Osteocyte (in vitro differentiated cells): ENCODE measurements around the gene CACNA1D. TPM values are rescaled to one million over a fixed set of nuclear protein-coding genes. Genes with fewer than 3 reads are reported as not detected.

ENCODE experiments used
- DNase-seq: peaks from one replicate; pipeline ENCODE4 v3.0.0; 2021; ENCODE audit warnings: mixed read lengths; ENCODE audit not compliant: unreplicated experiment; ENCODE audit errors: extremely low spot score
- H3K27ac Mint-ChIP-seq: one replicate; pipeline ENCODE4 v1.8.0; 2021; ENCODE audit warnings: mild to moderate bottlenecking, mixed read lengths; ENCODE audit not compliant: unreplicated experiment
- H3K27me3 Mint-ChIP-seq: one replicate; pipeline ENCODE4 v1.8.0; 2021; ENCODE audit warnings: mixed read lengths; ENCODE audit not compliant: unreplicated experiment
- H3K36me3 Mint-ChIP-seq: one replicate; pipeline ENCODE4 v1.8.0; 2021; ENCODE audit warnings: mixed read lengths; ENCODE audit not compliant: unreplicated experiment
- H3K4me1 Mint-ChIP-seq: one replicate; pipeline ENCODE4 v1.8.0; 2021; ENCODE audit warnings: mixed read lengths; ENCODE audit not compliant: unreplicated experiment
- H3K4me3 Mint-ChIP-seq: one replicate; pipeline ENCODE4 v1.8.0; 2021; ENCODE audit warnings: mild to moderate bottlenecking, moderate library complexity, mixed read lengths; ENCODE audit not compliant: unreplicated experiment
- H3K9me3 Mint-ChIP-seq: one replicate; pipeline ENCODE4 v1.8.0; 2021; ENCODE audit warnings: mixed read lengths; ENCODE audit not compliant: unreplicated experiment
- total RNA-seq: library from RNA; stranded (reverse); gene quantifications from 2 replicates; pipeline ENCODE4 v1.2.1, GENCODE V29; 2021
- TF ChIP-seq, protein P1 (sequence below): fragments of 200-600 bp; sonication (generic); IDR thresholded peaks from 2 replicates; pipeline ENCODE4 v1.5.0; 2021; ENCODE audit warnings: antibody characterized with exemption, mild to moderate bottlenecking, moderate library complexity

CACNA1D gene
- total RNA-seq, 1 donor from 2014 or later: 0.48 TPM

GRCh38 chr3:53776494-53777101 lies 282.2 kb downstream of the CACNA1D start:
- Mint-ChIP-seq H3K4me1 (peaks cover 28% of the 10 kb centered on the region), H3K9me3 (no peaks in the 10 kb centered on the region), H3K4me3 (no peak overlapping the region), H3K36me3 (no peaks in the 10 kb centered on the region), H3K27ac (no peak overlapping the region), H3K27me3 (peaks cover 5% of the 10 kb centered on the region)
- DNase-seq: no peak
- TF ChIP-seq, protein P1, sequence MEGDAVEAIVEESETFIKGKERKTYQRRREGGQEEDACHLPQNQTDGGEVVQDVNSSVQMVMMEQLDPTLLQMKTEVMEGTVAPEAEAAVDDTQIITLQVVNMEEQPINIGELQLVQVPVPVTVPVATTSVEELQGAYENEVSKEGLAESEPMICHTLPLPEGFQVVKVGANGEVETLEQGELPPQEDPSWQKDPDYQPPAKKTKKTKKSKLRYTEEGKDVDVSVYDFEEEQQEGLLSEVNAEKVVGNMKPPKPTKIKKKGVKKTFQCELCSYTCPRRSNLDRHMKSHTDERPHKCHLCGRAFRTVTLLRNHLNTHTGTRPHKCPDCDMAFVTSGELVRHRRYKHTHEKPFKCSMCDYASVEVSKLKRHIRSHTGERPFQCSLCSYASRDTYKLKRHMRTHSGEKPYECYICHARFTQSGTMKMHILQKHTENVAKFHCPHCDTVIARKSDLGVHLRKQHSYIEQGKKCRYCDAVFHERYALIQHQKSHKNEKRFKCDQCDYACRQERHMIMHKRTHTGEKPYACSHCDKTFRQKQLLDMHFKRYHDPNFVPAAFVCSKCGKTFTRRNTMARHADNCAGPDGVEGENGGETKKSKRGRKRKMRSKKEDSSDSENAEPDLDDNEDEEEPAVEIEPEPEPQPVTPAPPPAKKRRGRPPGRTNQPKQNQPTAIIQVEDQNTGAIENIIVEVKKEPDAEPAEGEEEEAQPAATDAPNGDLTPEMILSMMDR: no peak

- Mint-ChIP-seq H3K27me3 (peaks cover 5% of the 10 kb centered on the region), H3K4me1 (peaks cover 25% of the 10 kb centered on the region), H3K27ac (no peak overlapping the region), H3K36me3 (no peaks in the 10 kb centered on the region), H3K9me3 (no peaks in the 10 kb centered on the region), H3K4me3 (no peak overlapping the region)
- TF ChIP-seq, protein P1: no peak
- no peak for DNase-seq
These were observed 283.1 kb downstream of the CACNA1D start for GRCh38 chr3:53777468-53777867.

- DNase-seq: no peak
- Mint-ChIP-seq H3K27ac (no peak overlapping the region), H3K9me3 (no peaks in the 10 kb centered on the region), H3K36me3 (no peaks in the 10 kb centered on the region), H3K4me3 (no peak overlapping the region), H3K27me3 (peaks cover 8% of the 10 kb centered on the region), H3K4me1 (peaks cover 18% of the 10 kb centered on the region)
- TF ChIP-seq, protein P1: no peak
These were observed 283.7 kb downstream of the CACNA1D start for GRCh38 chr3:53778153-53778552.

DNA sequence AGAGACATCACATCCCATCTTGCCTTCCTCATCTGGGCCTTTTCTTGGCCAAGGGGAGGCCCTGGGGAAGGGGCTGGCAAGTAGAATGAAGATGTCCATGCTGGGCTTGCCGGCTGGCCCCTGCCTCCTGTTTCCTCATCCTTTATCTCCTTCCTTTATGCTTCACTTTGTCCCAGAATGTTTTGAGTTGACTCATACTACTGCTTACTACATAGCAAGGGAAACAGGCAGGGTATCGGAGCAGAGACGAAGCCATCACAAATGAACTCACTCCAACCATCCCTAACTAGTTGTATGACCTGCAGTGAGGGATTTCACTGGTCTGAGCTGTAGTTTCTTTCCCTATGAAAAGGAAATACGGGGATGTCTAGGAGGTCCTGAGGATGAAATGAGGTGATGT lies 285.8 kb downstream of the CACNA1D start:
- H3K36me3 Mint-ChIP-seq: no peaks in the 10 kb centered on the region
- no peak overlapping the region for H3K27ac Mint-ChIP-seq
- H3K4me3 Mint-ChIP-seq: no peak overlapping the region
- TF ChIP-seq, protein P1: no peak
- H3K9me3 Mint-ChIP-seq: no peaks in the 10 kb centered on the region
- peaks cover 6% of the 10 kb centered on the region for H3K4me1 Mint-ChIP-seq
- H3K27me3 Mint-ChIP-seq: peaks cover 18% of the 10 kb centered on the region
- no peak for DNase-seq

DNA sequence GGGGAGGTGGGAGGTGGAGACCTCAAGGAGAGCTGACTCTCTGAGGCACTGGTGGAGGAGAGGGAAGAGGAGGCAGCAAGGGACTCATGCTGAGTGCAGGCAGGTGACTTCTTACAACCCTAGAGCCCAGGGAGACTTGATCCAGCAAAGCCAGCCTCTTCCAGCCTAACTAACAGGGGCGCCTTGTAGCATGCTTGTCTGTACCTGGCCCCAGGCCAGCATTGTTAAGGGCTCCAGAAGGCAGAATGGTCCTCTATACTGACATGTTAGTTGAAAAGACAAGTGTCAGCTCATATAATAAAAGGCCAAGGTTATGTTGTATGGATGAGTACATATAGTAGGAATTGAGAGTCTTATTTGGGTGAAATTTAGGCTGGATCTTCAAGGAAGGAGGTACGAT lies 286.4 kb downstream of the CACNA1D start:
- no peaks in the 10 kb centered on the region for H3K9me3 Mint-ChIP-seq
- no peak overlapping the region for H3K27ac Mint-ChIP-seq
- DNase-seq: no peak
- peaks cover 18% of the 10 kb centered on the region for H3K27me3 Mint-ChIP-seq
- no peak overlapping the region for H3K4me3 Mint-ChIP-seq
- peaks cover 6% of the 10 kb centered on the region for H3K4me1 Mint-ChIP-seq
- H3K36me3 Mint-ChIP-seq: no peaks in the 10 kb centered on the region
- TF ChIP-seq, protein P1: no peak
